B cell (primary cell): ENCODE data around the gene STYK1. TPM values are rescaled to one million over a fixed set of nuclear protein-coding genes. Genes with fewer than 3 reads are reported as not detected.

ENCODE experiments used
- ATAC-seq: fragments of 200-7000 bp; cut with Tn5 transposase; one replicate; pipeline ENCODE4 v1.10.0; 2021; ENCODE audit warnings: low read depth, mild to moderate bottlenecking, moderate number of reproducible peaks, moderate library complexity
- CTCF ChIA-PET: fragments of 350-600 bp; sonication (Branson Sonifier 250); formaldehyde crosslinking; loops from one replicate; lab custom pipeline; 2021; ENCODE audit warnings: antibody characterized with exemption, inconsistent platforms; lab: Charles Lee
- POLR2A ChIA-PET: fragments of 350-600 bp; sonication (Branson Sonifier 250); formaldehyde crosslinking; loops from one replicate; lab custom pipeline; 2021; ENCODE audit warnings: antibody characterized with exemption; lab: Charles Lee
- DNase-seq: peaks from one replicate; pipeline ENCODE4 v3.0.0; 2013
- H2AFZ ChIP-seq: 2 replicates; pipeline ENCODE4 v1.6.1; 2012; ENCODE audit warnings: mild to moderate bottlenecking, low read depth, low read length; ENCODE audit not compliant: insufficient read depth, poor library complexity, severe bottlenecking
- H3K27ac ChIP-seq, 2 donors: 1 replicate in 1 of 2; 2 replicates in 1 of 2; pipeline ENCODE4 v1.5.1; 2012 to 2013; ENCODE audit warnings: low read length in 2 of 2, mild to moderate bottlenecking in 2 of 2, moderate library complexity in 1 of 2
- H3K27me3 ChIP-seq, 4 experiments: fragments of 200-600 bp in 1 of 4; sonication (generic) in 1 of 4; replicated peaks in 1 of 4; 1 replicate in 2 of 4; 2 replicates in 2 of 4; pipeline versions ENCODE4 v1.6.1 to v1.7.0; 2013 to 2016; ENCODE audit warnings: low read length in 3 of 4, mild to moderate bottlenecking in 2 of 4, mixed read lengths in 1 of 4, moderate library complexity in 1 of 4; ENCODE audit not compliant: insufficient read depth in 4 of 4, control insufficient read depth in 3 of 4; ENCODE audit errors: control extremely low read depth in 1 of 4
- H3K36me3 ChIP-seq, 2 experiments: replicated peaks in 1 of 2; 1 replicate in 1 of 2; 2 replicates in 1 of 2; pipeline versions ENCODE4 v1.6.1 to v1.7.1; 2013; ENCODE audit warnings: low read length in 1 of 2; ENCODE audit not compliant: insufficient read depth in 2 of 2, control insufficient read depth in 1 of 2; ENCODE audit errors: control extremely low read depth in 1 of 2, extremely low read depth in 1 of 2
- H3K4me1 ChIP-seq, 2 donors: fragments of 200-600 bp in 1 of 2; sonication (generic) in 1 of 2; 1 replicate in 1 of 2; 2 replicates in 1 of 2; pipeline versions ENCODE4 v1.5.1 to v1.6.1; 2013 to 2017; ENCODE audit warnings: low read length in 2 of 2; ENCODE audit not compliant: control insufficient read depth in 2 of 2, insufficient read depth in 2 of 2
- H3K4me2 ChIP-seq: replicated peaks from 2 replicates; pipeline ENCODE3; 2012; ENCODE audit warnings: mild to moderate bottlenecking, low read depth, low read length; ENCODE audit not compliant: poor library complexity, severe bottlenecking
- H3K4me3 ChIP-seq, 5 experiments: fragments of 200-600 bp in 1 of 5; sonication (generic) in 1 of 5; 1 replicate in 3 of 5; 2 replicates in 2 of 5; pipeline versions ENCODE4 v1.5.1 to v1.7.0; 2011 to 2016; ENCODE audit warnings: low read length in 4 of 5, mild to moderate bottlenecking in 4 of 5, low read depth in 2 of 5, control low read depth in 1 of 5, moderate library complexity in 1 of 5; ENCODE audit not compliant: insufficient read depth in 1 of 5; ENCODE audit errors: control extremely low read depth in 1 of 5, extremely low read depth in 1 of 5
- H3K79me2 ChIP-seq: fragments of 200-600 bp; sonication (generic); one replicate; pipeline ENCODE4 v1.6.0; 2016; ENCODE audit warnings: low read length; ENCODE audit not compliant: control insufficient read depth, insufficient read depth
- H3K9ac ChIP-seq: fragments of 200-600 bp; sonication (generic); 2 replicates; pipeline ENCODE4 v1.6.1; 2017; ENCODE audit warnings: mild to moderate bottlenecking, low read length, moderate library complexity
- H3K9me3 ChIP-seq, 3 donors: one replicate each; pipeline versions ENCODE4 v1.6.1 to v1.7.1; 2013; ENCODE audit warnings: low read length in 2 of 3; ENCODE audit not compliant: control insufficient read depth in 2 of 3, insufficient read depth in 1 of 3; ENCODE audit errors: control extremely low read depth in 1 of 3
- H4K20me1 ChIP-seq: 2 replicates; pipeline ENCODE4 v1.6.0; 2012; ENCODE audit warnings: mild to moderate bottlenecking, low read length; ENCODE audit not compliant: insufficient read depth, control insufficient read depth, poor library complexity, severe bottlenecking
- H3K27ac Mint-ChIP-seq: one replicate; pipeline ENCODE4 v1.8.0; 2021; ENCODE audit warnings: mixed read lengths
- H3K27me3 Mint-ChIP-seq: one replicate; pipeline ENCODE4 v1.8.0; 2021; ENCODE audit warnings: mixed read lengths
- H3K4me1 Mint-ChIP-seq: one replicate; pipeline ENCODE4 v1.8.0; 2021; ENCODE audit warnings: mixed read lengths
- H3K4me3 Mint-ChIP-seq: one replicate; pipeline ENCODE4 v1.8.0; 2021; ENCODE audit warnings: mixed read lengths
- H3K9me3 Mint-ChIP-seq: one replicate; pipeline ENCODE4 v1.8.0; 2022; ENCODE audit warnings: mixed read lengths; ENCODE audit not compliant: insufficient read depth
- EZH2 ChIP-seq: IDR thresholded peaks from 2 replicates; pipeline ENCODE4 v1.6.1; 2012; ENCODE audit warnings: borderline replicate concordance, low read depth, mild to moderate bottlenecking, moderate library complexity, low read length; ENCODE audit not compliant: insufficient read depth, poor library complexity, severe bottlenecking
- WGBS: methylation state at CpG from one replicate; pipeline ENCODE4 v1.1.5; 2013; ENCODE audit warnings: missing lambda C conversion rate; ENCODE audit not compliant: insufficient coverage; 5-methylcytosine and 5-hydroxymethylcytosine counted together
- intact Hi-C: fragments of 100-400 bp; cut with micrococcal nuclease; formaldehyde crosslinking; loops from one replicate; pipeline ENCODE4 v1.10.0; 2022
- polyA plus RNA-seq: library from polyadenylated mRNA; depleted of rRNA; stranded (reverse); fragments of >200 nt; gene quantifications from 2 replicates; pipeline ENCODE4 v1.2.3, GENCODE V29; 2012
- total RNA-seq, 2 donors: library from RNA; stranded (reverse); fragments of 120-200 nt in 1 of 2; gene quantifications; 1 replicate in 1 of 2; 2 replicates in 1 of 2; pipeline versions ENCODE4 v1.2.3 to v1.2.4, GENCODE V29; 2013 to 2022
- TF ChIP-seq, protein P1 (sequence below): fragments of 200-600 bp; IDR thresholded peaks from one replicate; pipeline ENCODE4 v1.8.0; 2022; ENCODE audit warnings: antibody characterized with exemption, mild to moderate bottlenecking

Gene STYK1
- total and polyA plus RNA-seq, 2 donors (not counting 1 experiment from before 2014, with no cell fraction given) = not detected

DNA sequence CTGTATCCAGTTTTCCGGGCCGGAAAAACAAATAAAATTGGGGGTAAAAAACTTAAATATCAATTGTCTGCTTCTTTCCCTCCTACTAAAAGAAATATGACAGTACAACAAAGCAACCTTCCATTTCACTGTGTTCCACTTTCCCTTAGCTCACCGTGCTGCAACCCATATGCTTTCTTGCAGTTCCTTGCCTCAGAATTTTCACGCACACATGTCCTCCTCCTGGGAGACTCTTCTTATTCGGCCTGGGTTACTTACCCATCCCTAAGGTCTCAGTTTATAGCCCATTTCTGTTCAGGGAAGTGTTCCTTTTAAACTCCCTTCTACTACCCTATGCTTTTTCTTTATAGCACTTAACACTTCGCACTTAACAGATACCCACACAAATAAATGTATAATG is 56.0 kb downstream of the STYK1 start:
- H3K4me2 ChIP-seq = no peak overlapping the region
- no peak overlapping the region for H3K4me3 Mint-ChIP-seq
- intact Hi-C loops = loop anchor here (5.0 kb wide), 1 partner anchor 1224 kb away; no protein-coding TSS in a partner anchor

DNA sequence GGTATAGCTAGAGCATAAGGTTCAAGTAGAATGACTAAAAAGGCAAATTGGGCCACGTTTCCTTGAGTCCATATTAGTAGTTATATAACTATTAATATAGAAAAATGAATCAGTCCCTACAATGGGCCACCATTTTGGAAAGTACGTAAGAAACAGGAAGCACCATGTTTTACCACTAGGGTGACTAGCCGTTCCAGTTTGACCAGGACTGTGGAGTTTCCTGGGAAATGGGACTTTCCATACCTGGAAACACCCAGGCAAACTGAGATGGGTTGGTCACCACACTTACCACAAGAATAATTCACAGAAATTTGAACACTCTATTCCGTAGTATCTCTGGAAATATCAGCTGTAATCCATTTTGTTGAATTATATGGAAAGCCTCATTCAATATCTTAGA is 58.3 kb downstream of the STYK1 start:
- Histone ChIP-seq H3K9me3 (no peaks in the 10 kb centered on the region), H3K79me2 (peaks cover 18% of the 10 kb centered on the region), H4K20me1 (no peaks in the 10 kb centered on the region), H3K4me2 (no peak overlapping the region), H3K9ac (no peak overlapping the region), H3K27me3 (no peaks in the 10 kb centered on the region), H3K4me3 (no peak overlapping the region), H3K36me3 (no peaks in the 10 kb centered on the region), H3K27ac (no peak overlapping the region), H3K4me1 (peaks cover 11 to 19% of the 10 kb centered on the region in 2 donors), H2AFZ (no peak overlapping the region)
- intact Hi-C loops = loop anchor here (5.0 kb wide), 1 partner anchor 1227 kb away; no protein-coding TSS in a partner anchor
- no CpG with 5 or more reads among the region's 4 CpGs for WGBS
- Mint-ChIP-seq H3K4me1 (peaks cover 23% of the 10 kb centered on the region), H3K4me3 (peak overlapping the region; percentile 46), H3K27me3 (peaks cover 20% of the 10 kb centered on the region), H3K9me3 (no peaks in the 10 kb centered on the region), H3K27ac (peak overlapping the region; percentile 44)
- TF ChIP-seq EZH2 = no peak
- TF ChIP-seq, protein P1, sequence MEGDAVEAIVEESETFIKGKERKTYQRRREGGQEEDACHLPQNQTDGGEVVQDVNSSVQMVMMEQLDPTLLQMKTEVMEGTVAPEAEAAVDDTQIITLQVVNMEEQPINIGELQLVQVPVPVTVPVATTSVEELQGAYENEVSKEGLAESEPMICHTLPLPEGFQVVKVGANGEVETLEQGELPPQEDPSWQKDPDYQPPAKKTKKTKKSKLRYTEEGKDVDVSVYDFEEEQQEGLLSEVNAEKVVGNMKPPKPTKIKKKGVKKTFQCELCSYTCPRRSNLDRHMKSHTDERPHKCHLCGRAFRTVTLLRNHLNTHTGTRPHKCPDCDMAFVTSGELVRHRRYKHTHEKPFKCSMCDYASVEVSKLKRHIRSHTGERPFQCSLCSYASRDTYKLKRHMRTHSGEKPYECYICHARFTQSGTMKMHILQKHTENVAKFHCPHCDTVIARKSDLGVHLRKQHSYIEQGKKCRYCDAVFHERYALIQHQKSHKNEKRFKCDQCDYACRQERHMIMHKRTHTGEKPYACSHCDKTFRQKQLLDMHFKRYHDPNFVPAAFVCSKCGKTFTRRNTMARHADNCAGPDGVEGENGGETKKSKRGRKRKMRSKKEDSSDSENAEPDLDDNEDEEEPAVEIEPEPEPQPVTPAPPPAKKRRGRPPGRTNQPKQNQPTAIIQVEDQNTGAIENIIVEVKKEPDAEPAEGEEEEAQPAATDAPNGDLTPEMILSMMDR = no peak
- DNase-seq (peak; percentile 10), ATAC-seq (no peak)
- ChIA-PET POLR2A (no interaction called here), CTCF (no interaction called here)

More for the DNA sequence above, 56.0 kb downstream of the STYK1 start:
- H3K79me2 ChIP-seq = peaks cover 5% of the 10 kb centered on the region
- no peak for ATAC-seq
- no peak for DNase-seq
- H3K27me3 ChIP-seq = no peaks in the 10 kb centered on the region
- no peak overlapping the region for H2AFZ ChIP-seq
- ChIA-PET CTCF (no interaction called here), POLR2A (no interaction called here)
- H3K4me1 ChIP-seq = peaks cover 5 to 7% of the 10 kb centered on the region in 2 donors
- peaks cover 31% of the 10 kb centered on the region for H3K27me3 Mint-ChIP-seq
- no peak overlapping the region for H3K27ac ChIP-seq
- H3K27ac Mint-ChIP-seq = no peak overlapping the region
- H3K9me3 ChIP-seq = no peaks in the 10 kb centered on the region
- no peak overlapping the region for H3K9ac ChIP-seq
- H4K20me1 ChIP-seq = no peaks in the 10 kb centered on the region
- 93% methylated on average over 4 of the region's 6 CpGs for WGBS
- no peak overlapping the region for H3K4me3 ChIP-seq
- TF ChIP-seq EZH2 = no peak
- TF ChIP-seq, protein P1 = no peak
- H3K9me3 Mint-ChIP-seq = no peaks in the 10 kb centered on the region
- H3K4me1 Mint-ChIP-seq = peaks cover 11% of the 10 kb centered on the region
- H3K36me3 ChIP-seq = no peaks in the 10 kb centered on the region
